ENCODE data around the gene FBXW11.

The FBXW11 gene

GRCh38 chr5:171997011-171997410, 9.4 kb downstream of the FBXW11 start:
- no peak overlapping the region for H3K4me3 ChIP-seq
- TF ChIP-seq CTCF (IDR thresholded peaks at IDR 0.05), result no peak
- no peak for DNase-seq (ENCODE audit: low spot score)
- H3K27ac ChIP-seq, result no peak overlapping the region

- DNase-seq (ENCODE audit: low spot score), result no peak
- no peak overlapping the region for H3K4me3 ChIP-seq
- no peak overlapping the region for H3K27ac ChIP-seq
- TF ChIP-seq CTCF (IDR thresholded peaks at IDR 0.05), result no peak
Measured at GRCh38 chr5:171992813-171993212, 13.6 kb downstream of the FBXW11 start.

GRCh38 chr5:171992305-171992704, 14.1 kb downstream of the FBXW11 start:
- TF ChIP-seq CTCF (IDR thresholded peaks at IDR 0.05), result no peak
- no peak for DNase-seq (ENCODE audit: low spot score)
- no peak overlapping the region for H3K4me3 ChIP-seq
- no peak overlapping the region for H3K27ac ChIP-seq

- no peak overlapping the region for H3K4me3 ChIP-seq
- no peak overlapping the region for H3K27ac ChIP-seq
- no peak for TF ChIP-seq CTCF (IDR thresholded peaks at IDR 0.05)
- no peak for DNase-seq (ENCODE audit: low spot score)
Measured at GRCh38 chr5:171990713-171991015, 15.8 kb downstream of the FBXW11 start.

- Histone ChIP-seq H3K4me3 (no peak overlapping the region), H3K27ac (no peak overlapping the region)
- no peak for DNase-seq (ENCODE audit: low spot score)
- TF ChIP-seq CTCF (IDR thresholded peaks at IDR 0.05), result no peak
Measured at GRCh38 chr5:171989946-171990712, 16.3 kb downstream of the FBXW11 start.

- H3K27ac ChIP-seq, result no peak overlapping the region
- DNase-seq (ENCODE audit: low spot score), result no peak
Measured at GRCh38 chr5:171989276-171989675, 17.2 kb downstream of the FBXW11 start.

More at GRCh38 chr5:171989276-171989675, 17.2 kb downstream of the FBXW11 start:
- TF ChIP-seq CTCF (IDR thresholded peaks at IDR 0.05), result no peak
- H3K4me3 ChIP-seq, result no peak overlapping the region

All from coronary artery (tissue), 2 donors.